Measurements from ENCODE around the gene CCNT1. TPM values are rescaled to one million over a fixed set of nuclear protein-coding genes. Genes with fewer than 3 reads are reported as not detected.
"Not testable (repeated sequence)": the region's sequence is repeated elsewhere in the genome, so short reads cannot be mapped to it uniquely, and the experiment has no call there.

The CCNT1 gene
- total RNA-seq, 1 experiment from 2014 or later, result 50.8 TPM

DNA sequence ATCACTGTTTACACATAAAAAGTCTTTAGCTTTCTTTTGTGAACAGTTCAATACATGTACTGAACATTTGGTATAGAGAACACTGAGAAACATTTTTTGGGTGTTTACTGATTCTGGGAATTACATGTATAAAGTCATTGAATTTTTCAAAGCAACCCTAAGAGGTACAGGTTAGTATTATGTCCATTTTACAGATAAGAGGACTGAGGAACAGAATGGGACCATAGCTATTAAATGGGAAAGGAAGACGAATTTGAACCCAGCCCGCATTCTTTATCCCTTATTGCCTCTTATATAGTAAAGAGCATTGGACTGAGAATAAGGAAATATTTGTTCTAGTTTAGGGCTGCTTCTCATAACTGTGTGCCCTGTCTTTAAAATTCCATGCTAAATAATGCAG, 33.6 kb downstream of the CCNT1 start:
- TF ChIP-seq, protein P1, sequence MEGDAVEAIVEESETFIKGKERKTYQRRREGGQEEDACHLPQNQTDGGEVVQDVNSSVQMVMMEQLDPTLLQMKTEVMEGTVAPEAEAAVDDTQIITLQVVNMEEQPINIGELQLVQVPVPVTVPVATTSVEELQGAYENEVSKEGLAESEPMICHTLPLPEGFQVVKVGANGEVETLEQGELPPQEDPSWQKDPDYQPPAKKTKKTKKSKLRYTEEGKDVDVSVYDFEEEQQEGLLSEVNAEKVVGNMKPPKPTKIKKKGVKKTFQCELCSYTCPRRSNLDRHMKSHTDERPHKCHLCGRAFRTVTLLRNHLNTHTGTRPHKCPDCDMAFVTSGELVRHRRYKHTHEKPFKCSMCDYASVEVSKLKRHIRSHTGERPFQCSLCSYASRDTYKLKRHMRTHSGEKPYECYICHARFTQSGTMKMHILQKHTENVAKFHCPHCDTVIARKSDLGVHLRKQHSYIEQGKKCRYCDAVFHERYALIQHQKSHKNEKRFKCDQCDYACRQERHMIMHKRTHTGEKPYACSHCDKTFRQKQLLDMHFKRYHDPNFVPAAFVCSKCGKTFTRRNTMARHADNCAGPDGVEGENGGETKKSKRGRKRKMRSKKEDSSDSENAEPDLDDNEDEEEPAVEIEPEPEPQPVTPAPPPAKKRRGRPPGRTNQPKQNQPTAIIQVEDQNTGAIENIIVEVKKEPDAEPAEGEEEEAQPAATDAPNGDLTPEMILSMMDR (conservative IDR thresholded peaks at IDR 0.05), result no peak
- no peak for TF ChIP-seq EZH2 (IDR thresholded peaks at IDR 0.05; ENCODE audit: low read depth)
- Histone ChIP-seq H3K9me2 (ENCODE audit: insufficient read depth) (no peaks in the 10 kb centered on the region), H3K79me2 (ENCODE audit: low read depth) (peaks cover 41% of the 10 kb centered on the region), H3K36me3 (ENCODE audit: low read depth) (peaks cover 18% of the 10 kb centered on the region), H3K4me1 (replicated peaks; ENCODE audit: insufficient read depth) (peaks cover 30% of the 10 kb centered on the region), H3K4me2 (peak overlapping the region; percentile 76), H4K20me1 (ENCODE audit: insufficient read depth) (peaks cover 5% of the 10 kb centered on the region; the same call in 1 of the 2 replicates), H3K27ac (no peak overlapping the region), H3F3A (ENCODE audit: insufficient read depth, low read depth) (peaks cover 22% of the 10 kb centered on the region), H2AFZ (peak overlapping the region; percentile 92; the same call in 1 of the 2 replicates), H3K9me3 (ENCODE audit: insufficient read depth, low read depth) (no peaks in the 10 kb centered on the region), H3K4me3 (peak overlapping the region; percentile 77; the same call in 1 of the 2 replicates), H3K27me3 (ENCODE audit: insufficient read depth, low read depth) (no peaks in the 10 kb centered on the region)
- ChIA-PET CTCF (interaction anchor here (0.7 kb wide), 1 partner anchor 472 kb away, joined by 3 read pairs; no protein-coding TSS in a partner anchor), POLR2A (ENCODE audit: unreplicated experiment) (interaction anchor here (0.6 to 0.9 kb wide), 3 partner anchors 25 to 521 kb away, joined by 5 read pairs; no protein-coding TSS in a partner anchor)
- no TSS peak for BruUV-seq (replicated peaks)
- intact Hi-C loops (cut with micrococcal nuclease; ENCODE audit: unreplicated experiment), result loop anchor here (2.0 to 10.0 kb wide), 3 partner anchors 34 to 312 kb away; partner anchors contain the start of genes CCNT1 and DDN
- no peak for DNase-seq

DNA sequence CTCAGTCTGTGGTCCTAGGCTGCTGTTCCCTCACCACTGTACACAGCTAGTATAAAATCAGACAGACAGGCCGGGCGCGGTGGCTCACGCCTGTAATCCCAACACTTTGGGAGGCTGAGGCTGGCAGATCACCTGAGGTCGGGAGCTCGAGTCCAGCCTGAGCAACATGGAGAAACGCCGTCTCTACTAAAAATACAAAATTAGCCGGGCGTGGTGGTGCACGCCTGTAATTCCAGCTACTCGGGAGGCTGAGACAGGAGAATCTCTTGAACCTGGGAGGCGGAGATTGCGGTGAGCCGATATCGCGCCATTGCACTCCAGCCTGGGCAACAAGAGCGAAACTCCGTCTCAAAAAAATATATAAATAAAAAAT, 34.0 kb downstream of the CCNT1 start:
- H3K9me2 ChIP-seq (ENCODE audit: insufficient read depth); H3K9me3 ChIP-seq (ENCODE audit: insufficient read depth, low read depth); H3K27me3 ChIP-seq (ENCODE audit: insufficient read depth, low read depth); H4K20me1 ChIP-seq (ENCODE audit: insufficient read depth); DNase-seq; BruUV-seq (replicated peaks); H3K27ac ChIP-seq: not testable (repeated sequence)
- Histone ChIP-seq H3K4me1 (replicated peaks; ENCODE audit: insufficient read depth) (peaks cover 30% of the 10 kb centered on the region), H3K4me2 (peak overlapping the region; percentile 76), H3K36me3 (ENCODE audit: low read depth) (peaks cover 21% of the 10 kb centered on the region), H3K4me3 (peak overlapping the region; percentile 77), H3F3A (ENCODE audit: insufficient read depth, low read depth) (peaks cover 22% of the 10 kb centered on the region), H2AFZ (peak overlapping the region; percentile 92), H3K79me2 (ENCODE audit: low read depth) (peaks cover 43% of the 10 kb centered on the region)
- ChIA-PET POLR2A (ENCODE audit: unreplicated experiment) (interaction anchor here (0.5 to 0.9 kb wide), 5 partner anchors 10 to 521 kb away, joined by 3 to 5 read pairs (median 5); no protein-coding TSS in a partner anchor), CTCF (interaction anchor here (0.7 kb wide), 1 partner anchor 471 kb away, joined by 3 read pairs; no protein-coding TSS in a partner anchor)
- intact Hi-C loops (cut with micrococcal nuclease; ENCODE audit: unreplicated experiment), result loop anchor here (2.0 to 10.0 kb wide), 3 partner anchors 34 to 312 kb away; partner anchors contain the start of genes CCNT1 and DDN

DNA sequence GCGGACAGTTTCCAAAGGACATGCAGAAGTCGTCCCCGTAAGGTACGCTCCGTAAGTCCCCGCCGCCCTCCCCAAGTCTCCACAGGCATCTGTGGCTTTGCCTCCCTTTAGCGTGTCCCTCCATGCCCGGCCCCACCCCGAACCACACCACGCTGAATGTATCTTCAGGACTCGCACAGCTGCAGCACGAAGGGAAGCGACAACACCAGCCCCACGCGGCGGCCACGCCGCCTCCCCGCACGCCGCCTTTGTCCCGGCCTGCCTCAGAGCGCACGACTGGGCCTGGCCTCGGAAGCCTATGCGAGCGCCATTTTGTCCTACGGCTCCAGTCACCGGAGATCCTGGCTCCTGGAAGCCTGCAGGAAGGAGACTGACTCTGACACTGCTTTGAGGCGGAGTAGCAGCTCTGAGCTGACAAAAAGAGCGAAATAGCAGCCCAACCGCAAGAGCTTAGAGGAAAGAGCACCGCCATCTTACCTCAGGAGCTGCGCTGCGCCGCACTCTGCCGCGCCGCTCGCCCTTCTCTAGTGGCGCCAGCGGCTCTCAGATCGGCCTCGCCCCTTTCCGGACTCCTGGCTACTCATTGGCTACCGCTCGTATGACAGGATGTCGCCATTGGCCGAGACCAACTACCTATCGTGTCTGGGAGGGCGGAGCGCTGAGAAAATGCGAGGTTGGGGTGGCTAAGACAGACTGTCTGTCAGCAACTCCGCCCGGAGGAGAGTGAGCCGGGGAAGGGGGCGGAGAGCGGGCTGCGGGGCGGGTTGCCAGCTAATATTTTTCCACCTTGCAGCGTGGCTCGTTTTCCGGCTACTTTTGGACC, 34.6 kb downstream of the CCNT1 start, which contains the start of gene KANSL2:
TSS of gene KANSL2 (minus strand) at position 529 of the 823 bp plus-strand sequence. CDS start 606 bp downstream, outside the sequence.
- Histone ChIP-seq H3K27me3 (ENCODE audit: insufficient read depth, low read depth) (no peaks in the 10 kb centered on the region), H3K9me3 (ENCODE audit: insufficient read depth, low read depth) (no peaks in the 10 kb centered on the region), H3K9me2 (ENCODE audit: insufficient read depth) (no peaks in the 10 kb centered on the region), H4K20me1 (ENCODE audit: insufficient read depth) (peaks cover 8% of the 10 kb centered on the region; the same call in 1 of the 2 replicates), H3F3A (ENCODE audit: insufficient read depth, low read depth) (peaks cover 20% of the 10 kb centered on the region), H3K79me2 (ENCODE audit: low read depth) (peaks cover 49% of the 10 kb centered on the region), H2AFZ (peak within 1 kb of the TSS; percentile 92), H3K4me2 (peak within 1 kb of the TSS; percentile 99), H3K4me3 (peak within 1 kb of the TSS; percentile 77), H3K27ac (peak within 1 kb of the TSS; percentile 50; the same call in 1 of the 2 replicates), H3K36me3 (ENCODE audit: low read depth) (peaks cover 25% of the 10 kb centered on the region), H3K4me1 (replicated peaks; ENCODE audit: insufficient read depth) (peaks cover 30% of the 10 kb centered on the region)
- CTCF ChIA-PET, result interaction anchor here (0.7 kb wide), 1 partner anchor 471 kb away, joined by 3 read pairs; no protein-coding TSS in a partner anchor
- POLR2A ChIA-PET (ENCODE audit: unreplicated experiment), result interaction anchor here (0.5 to 0.9 kb wide), 4 partner anchors 10 to 520 kb away, joined by 3 to 5 read pairs (median 4); no protein-coding TSS in a partner anchor
- BruUV-seq (replicated peaks), result TSS peak; percentile 38
- intact Hi-C loops (cut with micrococcal nuclease; ENCODE audit: unreplicated experiment), result loop anchor here (2.0 to 10.0 kb wide), 3 partner anchors 35 to 313 kb away; partner anchors contain the start of genes CCNT1 and DDN
- peak; percentile 97 for DNase-seq
- TF ChIP-seq, protein P1 (conservative IDR thresholded peaks at IDR 0.05), result no peak
